ENCODE measurements around the gene WDFY2.

- TF ChIP-seq POLR2A (IDR thresholded peaks at IDR 0.05; ENCODE audit: control extremely low read depth in 1 of 2, low read depth in 2 of 2, low read length in 2 of 2) (no peak), SP1 (IDR thresholded peaks at IDR 0.05; ENCODE audit: low read depth, low read length) (no peak), CTCF (IDR thresholded peaks at IDR 0.05; ENCODE audit: control extremely low read depth in 1 of 3, insufficient read depth in 1 of 3, low read depth in 1 of 3, low read length in 3 of 3) (no peak), ZNF274 (IDR thresholded peaks at IDR 0.05; ENCODE audit: borderline replicate concordance, extremely low read depth, low read length) (no peak), POU5F1 (IDR thresholded peaks at IDR 0.05; ENCODE audit: low read depth, low read length) (no peak)
Observed at GRCh38 chr13:51676739-51677138, 92.5 kb downstream of the WDFY2 start.

All from H1 (cell line).